ENCODE measurements around the gene SMIM9. TPM values are rescaled to one million over a fixed set of nuclear protein-coding genes. Genes with fewer than 3 reads are reported as not detected.

Gene SMIM9
- total RNA-seq, 2 experiments from 2014 or later: not detected

GRCh38 chrX:154815274-154815818 is 19.1 kb downstream of the SMIM9 start:
- H3K36me3 ChIP-seq (ENCODE audit: insufficient read depth, low read length): no peaks in the 10 kb centered on the region
- ChIA-PET CTCF (no interaction called here), POLR2A (no interaction called here)
- no peaks in the 10 kb centered on the region for H3K36me3 Mint-ChIP-seq (ENCODE audit: low read depth)
- TF ChIP-seq CTCF (IDR thresholded peaks at IDR 0.05): no peak
- ATAC-seq (ENCODE audit: poor library complexity) (no peak), DNase-seq (no peak)
- no peaks in the 10 kb centered on the region for H3K9me3 Mint-ChIP-seq
- H3K27me3 ChIP-seq (ENCODE audit: control insufficient read depth in 1 of 2, insufficient read depth in 2 of 2, low read length in 2 of 2): peaks cover 0 to 2% of the 10 kb centered on the region in 2 experiments
- no peaks in the 10 kb centered on the region for H3K9me3 ChIP-seq (ENCODE audit: control insufficient read depth in 1 of 2, insufficient read depth in 1 of 2, low read length in 2 of 2)
- no peak overlapping the region for H3K27ac ChIP-seq (ENCODE audit: low read depth in 1 of 2, low read length in 2 of 2)
- intact Hi-C loops (cut with DNase I, micrococcal nuclease): no loop called here
- H3K27ac Mint-ChIP-seq: no peak overlapping the region
- H3K27me3 Mint-ChIP-seq: no peaks in the 10 kb centered on the region
- H3K4me1 Mint-ChIP-seq (ENCODE audit: low read depth): no peaks in the 10 kb centered on the region
- no peaks in the 10 kb centered on the region for H3K4me1 ChIP-seq (ENCODE audit: insufficient read depth, low read length)
- H3K4me3 Mint-ChIP-seq: no peak overlapping the region
- H3K4me3 ChIP-seq (ENCODE audit: low read length): no peak overlapping the region

GRCh38 chrX:154813801-154814200 is 20.7 kb downstream of the SMIM9 start:
- H3K4me3 Mint-ChIP-seq: no peak overlapping the region
- no peaks in the 10 kb centered on the region for H3K4me1 Mint-ChIP-seq (ENCODE audit: low read depth)
- intact Hi-C loops (cut with DNase I, micrococcal nuclease): no loop called here
- Histone ChIP-seq H3K27me3 (ENCODE audit: control insufficient read depth in 1 of 2, insufficient read depth in 2 of 2, low read length in 2 of 2) (peaks cover 0 to 2% of the 10 kb centered on the region in 2 experiments), H3K4me3 (ENCODE audit: low read length) (no peak overlapping the region), H3K9me3 (ENCODE audit: control insufficient read depth in 1 of 2, insufficient read depth in 1 of 2, low read length in 2 of 2) (no peaks in the 10 kb centered on the region), H3K4me1 (ENCODE audit: insufficient read depth, low read length) (no peaks in the 10 kb centered on the region), H3K36me3 (ENCODE audit: insufficient read depth, low read length) (no peaks in the 10 kb centered on the region), H3K27ac (ENCODE audit: low read depth in 1 of 2, low read length in 2 of 2) (no peak overlapping the region)
- H3K27me3 Mint-ChIP-seq: no peaks in the 10 kb centered on the region
- no peaks in the 10 kb centered on the region for H3K36me3 Mint-ChIP-seq (ENCODE audit: low read depth)
- POLR2A ChIA-PET: no interaction called here
- H3K9me3 Mint-ChIP-seq: no peaks in the 10 kb centered on the region
- no peak overlapping the region for H3K27ac Mint-ChIP-seq
- DNase-seq: no peak
- ATAC-seq (ENCODE audit: poor library complexity): no peak
- no peak for TF ChIP-seq CTCF (IDR thresholded peaks at IDR 0.05)
- CTCF ChIA-PET: no interaction called here

- no peak overlapping the region for H3K4me3 Mint-ChIP-seq
- CTCF ChIA-PET: no interaction called here
- H3K4me1 Mint-ChIP-seq (ENCODE audit: low read depth): no peaks in the 10 kb centered on the region
- no peaks in the 10 kb centered on the region for H3K36me3 ChIP-seq (ENCODE audit: insufficient read depth, low read length)
- H3K27ac Mint-ChIP-seq: no peak overlapping the region
- H3K4me3 ChIP-seq (ENCODE audit: low read length): no peak overlapping the region
- no peaks in the 10 kb centered on the region for H3K9me3 ChIP-seq (ENCODE audit: control insufficient read depth in 1 of 2, insufficient read depth in 1 of 2, low read length in 2 of 2)
- POLR2A ChIA-PET: interaction anchor here (0.6 kb wide), 1 partner anchor 20 kb away, joined by 3 read pairs; no protein-coding TSS in a partner anchor
- no peak for DNase-seq
- H3K27me3 Mint-ChIP-seq: no peaks in the 10 kb centered on the region
- H3K36me3 Mint-ChIP-seq (ENCODE audit: low read depth): no peaks in the 10 kb centered on the region
- H3K9me3 Mint-ChIP-seq: no peaks in the 10 kb centered on the region
- no peak for TF ChIP-seq CTCF (IDR thresholded peaks at IDR 0.05)
- H3K27ac ChIP-seq (ENCODE audit: low read depth in 1 of 2, low read length in 2 of 2): no peak overlapping the region
- peaks cover 0 to 2% of the 10 kb centered on the region in 2 experiments for H3K27me3 ChIP-seq (ENCODE audit: control insufficient read depth in 1 of 2, insufficient read depth in 2 of 2, low read length in 2 of 2)
- ATAC-seq (ENCODE audit: poor library complexity): no peak
- intact Hi-C loops (cut with DNase I, micrococcal nuclease): no loop called here
- H3K4me1 ChIP-seq (ENCODE audit: insufficient read depth, low read length): no peaks in the 10 kb centered on the region
Measured at GRCh38 chrX:154812341-154813101, 21.9 kb downstream of the SMIM9 start.
